Suprapubic skin (tissue), 4 donors: ENCODE measurements around the gene CASR.

Experiments used
- CTCF ChIP-seq, 2 donors: fragments of 200-600 bp in 1 of 2; fragments of 450-650 bp in 1 of 2; sonication (generic) in 1 of 2; IDR thresholded peaks; one replicate each; pipeline ENCODE4 v1.5.1; 2016 to 2019; ENCODE audit warnings: antibody characterized with exemption in 2 of 2, mild to moderate bottlenecking in 1 of 2, moderate library complexity in 1 of 2
- EP300 ChIP-seq: sonication (generic); formaldehyde crosslinking; IDR thresholded peaks from one replicate; pipeline ENCODE4 v1.6.1; 2017; ENCODE audit warnings: antibody characterized with exemption
- POLR2A ChIP-seq, 2 donors: fragments of 450-650 bp; IDR thresholded peaks; one replicate each; pipeline ENCODE4 v1.6.1; 2017; ENCODE audit warnings: antibody characterized with exemption in 2 of 2, mild to moderate bottlenecking in 2 of 2, moderate library complexity in 2 of 2
- POLR2AphosphoS5 ChIP-seq, 3 donors: sonication (generic); formaldehyde crosslinking; IDR thresholded peaks; one replicate each; pipeline ENCODE4 v1.6.1; 2017; ENCODE audit warnings: antibody characterized with exemption in 3 of 3

- TF ChIP-seq POLR2AphosphoS5 (IDR thresholded peaks at IDR 0.05) (no peak), CTCF (IDR thresholded peaks at IDR 0.05) (no peak), EP300 (no peak), POLR2A (IDR thresholded peaks at IDR 0.05) (no peak)
These were observed 25.1 kb downstream of the CASR start for GRCh38 chr3:122208579-122208978.
